Neural progenitor cell (in vitro differentiated cells): Measurements from ENCODE around the gene RAB11B.

Experiments
- CTCF ChIP-seq: fragments of 200-600 bp; sonication (generic); IDR thresholded peaks from 2 replicates; pipeline ENCODE4 v1.5.1; 2017; ENCODE audit warnings: antibody characterized with exemption, mild to moderate bottlenecking
- EZH2 ChIP-seq: fragments of 200-600 bp; sonication (generic); IDR thresholded peaks from 2 replicates; pipeline ENCODE4 v1.6.1; 2017; ENCODE audit warnings: antibody characterized with exemption, mild to moderate bottlenecking, moderate library complexity

- TF ChIP-seq CTCF (no peak), EZH2 (no peak)
Measured at GRCh38 chr19:8398311-8398771, 8.2 kb downstream of the RAB11B start.
